Muscle layer of duodenum (tissue), 2 donors: ENCODE results near the gene NENF.
"Not testable (repeated sequence)": the region's sequence is repeated elsewhere in the genome, so short reads cannot be mapped to it uniquely, and the experiment has no call there.

Source experiments
- H3K27ac ChIP-seq: one replicate; pipeline ENCODE4 v1.7.0; 2013; ENCODE audit warnings: mild to moderate bottlenecking, low read length
- H3K27me3 ChIP-seq: one replicate; pipeline ENCODE4 v1.7.0; 2013; ENCODE audit warnings: low read depth, mild to moderate bottlenecking, control low read depth, low read length
- H3K36me3 ChIP-seq, 2 donors: one replicate each; pipeline ENCODE4 v1.7.0; 2013; ENCODE audit warnings: low read length in 2 of 2, control low read depth in 1 of 2, mild to moderate bottlenecking in 1 of 2; ENCODE audit not compliant: insufficient read depth in 2 of 2, control insufficient read depth in 1 of 2
- H3K4me1 ChIP-seq, 2 donors: one replicate each; pipeline ENCODE4 v1.7.0; 2013; ENCODE audit warnings: low read length in 2 of 2, mild to moderate bottlenecking in 2 of 2, control low read depth in 1 of 2, moderate library complexity in 1 of 2; ENCODE audit not compliant: insufficient read depth in 2 of 2, control insufficient read depth in 1 of 2
- H3K4me3 ChIP-seq, 2 donors: one replicate each; pipeline ENCODE4 v1.7.0; 2013; ENCODE audit warnings: low read length in 2 of 2, low read depth in 1 of 2, mild to moderate bottlenecking in 1 of 2
- H3K9me3 ChIP-seq, 2 donors: one replicate each; pipeline ENCODE4 v1.7.0; 2013; ENCODE audit warnings: low read length in 2 of 2, control low read depth in 1 of 2, mild to moderate bottlenecking in 1 of 2; ENCODE audit not compliant: control insufficient read depth in 1 of 2
- donor health status: healthy.

Gene NENF

DNA sequence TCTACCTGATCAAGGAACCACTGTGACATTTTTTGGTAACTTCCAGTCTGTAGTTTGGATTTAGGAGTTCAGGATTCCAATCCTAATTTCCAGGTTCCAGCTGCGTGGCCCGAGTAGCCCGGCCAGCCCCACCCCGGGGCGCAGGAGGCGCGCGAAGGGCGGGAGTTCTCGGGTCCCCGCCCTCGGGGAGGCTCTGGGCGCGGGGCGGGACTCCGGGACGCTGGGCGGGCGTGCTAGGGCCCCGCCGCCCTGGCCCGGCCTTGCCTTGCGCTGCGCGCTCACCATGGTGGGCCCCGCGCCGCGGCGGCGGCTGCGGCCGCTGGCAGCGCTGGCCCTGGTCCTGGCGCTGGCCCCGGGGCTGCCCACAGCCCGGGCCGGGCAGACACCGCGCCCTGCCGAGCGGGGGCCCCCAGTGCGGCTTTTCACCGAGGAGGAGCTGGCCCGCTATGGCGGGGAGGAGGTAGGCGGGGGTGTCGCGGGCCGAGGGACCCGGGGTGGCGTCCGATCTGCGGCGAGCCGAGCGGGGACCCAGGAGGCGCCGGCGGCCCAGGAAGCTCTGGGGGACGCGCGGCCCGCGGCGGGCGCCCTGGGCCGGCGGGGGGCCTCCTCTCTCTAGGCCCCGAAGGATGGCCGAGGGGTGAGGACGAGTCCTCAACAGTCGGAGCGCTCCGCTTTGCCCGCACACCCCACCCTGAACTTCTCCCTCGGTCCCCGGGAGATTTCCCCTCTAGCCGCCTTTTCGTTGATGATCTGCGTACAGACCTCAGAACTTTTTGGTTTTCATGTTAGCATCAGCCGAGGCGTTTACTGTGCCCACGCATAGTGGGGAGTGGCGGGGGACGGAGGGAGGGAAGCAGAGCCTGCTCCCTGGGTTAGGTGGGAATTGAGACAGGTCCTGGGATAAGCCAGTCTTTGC lies at the start of gene NENF:
NENF (plus strand) TSS at position 260 of the 916 bp plus-strand sequence; CDS start at position 284, 24 bp downstream.
- Histone ChIP-seq H3K4me1 (peaks cover 6 to 18% of the 10 kb centered on the region in 2 donors), H3K27me3 (no peaks in the 10 kb centered on the region), H3K27ac (peak within 1 kb of the TSS; percentile 51)

GRCh38 chr1:212386029-212386428 lies 46.7 kb upstream of the NENF start:
- H3K9me3 ChIP-seq = no peaks in the 10 kb centered on the region

More for the DNA sequence above, at the start of gene NENF:
- no peaks in the 10 kb centered on the region for H3K9me3 ChIP-seq
- H3K36me3 ChIP-seq = no peaks in the 10 kb centered on the region
- peak within 1 kb of the TSS; percentile 75 to 80 for H3K4me3 ChIP-seq

GRCh38 chr1:212388985-212389716 lies 43.6 kb upstream of the NENF start:
- no peaks in the 10 kb centered on the region for H3K9me3 ChIP-seq
- no peaks in the 10 kb centered on the region for H3K4me1 ChIP-seq
- H3K36me3 ChIP-seq = peaks cover 10 to 26% of the 10 kb centered on the region in 2 donors
- no peak overlapping the region for H3K4me3 ChIP-seq
- H3K27me3 ChIP-seq = no peaks in the 10 kb centered on the region
- H3K27ac ChIP-seq = no peak overlapping the region

More at GRCh38 chr1:212386029-212386428, 46.7 kb upstream of the NENF start:
- H3K27me3 ChIP-seq = no peaks in the 10 kb centered on the region
- H3K27ac ChIP-seq = no peak overlapping the region
- peaks cover 10 to 37% of the 10 kb centered on the region in 2 donors for H3K36me3 ChIP-seq
- H3K4me3 ChIP-seq = no peak overlapping the region
- no peaks in the 10 kb centered on the region for H3K4me1 ChIP-seq

GRCh38 chr1:212395678-212396437 lies 36.9 kb upstream of the NENF start:
- not testable (repeated sequence) for H3K4me1 ChIP-seq, H3K27me3 ChIP-seq, H3K27ac ChIP-seq, H3K4me3 ChIP-seq, H3K9me3 ChIP-seq, H3K36me3 ChIP-seq

GRCh38 chr1:212396638-212397037 lies 36.1 kb upstream of the NENF start:
- H3K27ac ChIP-seq = no peak overlapping the region
- no peaks in the 10 kb centered on the region for H3K4me1 ChIP-seq
- peaks cover 5 to 6% of the 10 kb centered on the region in 2 donors for H3K9me3 ChIP-seq
- no peaks in the 10 kb centered on the region for H3K27me3 ChIP-seq
- no peaks in the 10 kb centered on the region for H3K36me3 ChIP-seq
- no peak overlapping the region for H3K4me3 ChIP-seq

GRCh38 chr1:212397171-212397570 lies 35.5 kb upstream of the NENF start:
- H3K4me1 ChIP-seq = no peaks in the 10 kb centered on the region
- H3K4me3 ChIP-seq = no peak overlapping the region
- H3K27ac ChIP-seq = no peak overlapping the region
- H3K27me3 ChIP-seq = no peaks in the 10 kb centered on the region
- H3K9me3 ChIP-seq = peaks cover 5 to 6% of the 10 kb centered on the region in 2 donors
- no peaks in the 10 kb centered on the region for H3K36me3 ChIP-seq

GRCh38 chr1:212401042-212401441 lies 31.7 kb upstream of the NENF start:
- no peaks in the 10 kb centered on the region for H3K27me3 ChIP-seq
- H3K4me1 ChIP-seq = no peaks in the 10 kb centered on the region
- no peaks in the 10 kb centered on the region for H3K36me3 ChIP-seq
- peaks cover 5 to 6% of the 10 kb centered on the region in 2 donors for H3K9me3 ChIP-seq
- no peak overlapping the region for H3K4me3 ChIP-seq
- no peak overlapping the region for H3K27ac ChIP-seq

DNA sequence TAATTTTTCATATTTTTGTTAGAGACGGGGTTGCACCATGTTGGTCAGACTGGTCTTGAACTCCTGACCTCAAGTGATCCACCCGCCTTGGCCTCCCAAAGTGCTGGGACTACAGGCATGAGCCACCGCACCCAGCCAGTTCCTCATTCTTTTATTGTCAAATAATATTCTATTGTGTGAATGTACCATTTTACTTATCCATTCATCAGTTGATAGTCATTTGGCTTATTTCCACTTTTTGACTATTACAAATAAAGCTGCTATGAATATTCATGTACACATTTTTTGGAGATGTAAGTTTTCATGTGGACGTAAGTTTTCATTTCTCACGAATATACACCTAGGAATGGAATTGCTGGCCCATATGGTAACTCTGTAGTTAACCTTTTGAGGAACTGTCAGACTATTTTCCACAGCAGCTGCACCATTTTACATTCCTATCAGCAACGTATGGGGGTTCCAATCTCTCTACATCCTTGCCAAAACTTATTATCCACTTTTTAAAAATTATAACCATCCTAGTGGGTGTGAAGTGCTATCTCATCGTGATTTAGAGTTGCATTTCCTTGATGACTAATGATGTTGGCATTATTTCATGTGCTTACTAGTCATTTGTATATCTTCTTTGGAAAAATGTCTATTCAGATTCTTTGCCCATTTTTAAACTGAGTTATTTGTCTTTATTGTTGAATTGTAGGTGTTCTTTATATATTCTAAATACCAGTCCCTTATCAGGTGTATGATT lies 30.7 kb upstream of the NENF start:
- Histone ChIP-seq H3K4me3 (no peak overlapping the region), H3K36me3 (peaks cover 2 to 7% of the 10 kb centered on the region in 2 donors)

DNA sequence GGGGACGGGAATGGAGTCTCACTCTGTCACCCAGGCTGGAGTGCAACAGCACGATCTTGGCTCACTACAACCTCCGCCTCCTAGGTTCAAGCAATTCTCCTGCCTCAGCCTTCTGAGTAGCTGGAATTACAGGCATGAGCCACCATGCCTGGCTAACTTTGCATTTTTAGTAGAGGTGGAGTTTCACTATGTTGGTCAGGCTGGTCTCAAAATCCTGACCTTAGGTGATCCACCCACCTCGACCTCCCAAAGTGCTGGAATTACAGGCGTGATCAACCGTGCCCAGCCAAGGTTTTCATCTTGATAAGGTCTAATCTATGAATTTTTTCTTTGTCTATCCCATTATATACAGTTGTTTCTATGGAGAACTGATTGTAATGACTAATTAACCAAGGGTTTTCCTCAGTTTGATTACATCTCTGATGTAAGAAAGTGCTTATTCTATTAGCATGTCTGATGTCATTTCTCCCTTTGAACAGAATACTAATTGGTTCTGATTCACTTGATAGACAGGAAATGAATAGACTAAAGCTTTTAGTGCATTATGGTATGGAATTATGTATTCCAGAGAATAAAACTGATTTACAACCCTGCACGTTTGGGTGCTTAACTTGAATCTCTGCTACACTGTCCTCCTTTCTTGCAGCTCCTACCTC lies 29.9 kb upstream of the NENF start:
- H3K4me3 ChIP-seq = no peak overlapping the region
- H3K9me3 ChIP-seq = peaks cover 0 to under 1% of the 10 kb centered on the region in 2 donors
- H3K36me3 ChIP-seq = peaks cover 5 to 9% of the 10 kb centered on the region in 2 donors
- H3K27ac ChIP-seq = no peak overlapping the region
- no peaks in the 10 kb centered on the region for H3K27me3 ChIP-seq
- H3K4me1 ChIP-seq = no peaks in the 10 kb centered on the region

More for the DNA sequence above, 30.7 kb upstream of the NENF start:
- Histone ChIP-seq H3K27ac (no peak overlapping the region), H3K9me3 (peaks cover 5% of the 10 kb centered on the region in 2 donors), H3K4me1 (no peaks in the 10 kb centered on the region), H3K27me3 (no peaks in the 10 kb centered on the region)

DNA sequence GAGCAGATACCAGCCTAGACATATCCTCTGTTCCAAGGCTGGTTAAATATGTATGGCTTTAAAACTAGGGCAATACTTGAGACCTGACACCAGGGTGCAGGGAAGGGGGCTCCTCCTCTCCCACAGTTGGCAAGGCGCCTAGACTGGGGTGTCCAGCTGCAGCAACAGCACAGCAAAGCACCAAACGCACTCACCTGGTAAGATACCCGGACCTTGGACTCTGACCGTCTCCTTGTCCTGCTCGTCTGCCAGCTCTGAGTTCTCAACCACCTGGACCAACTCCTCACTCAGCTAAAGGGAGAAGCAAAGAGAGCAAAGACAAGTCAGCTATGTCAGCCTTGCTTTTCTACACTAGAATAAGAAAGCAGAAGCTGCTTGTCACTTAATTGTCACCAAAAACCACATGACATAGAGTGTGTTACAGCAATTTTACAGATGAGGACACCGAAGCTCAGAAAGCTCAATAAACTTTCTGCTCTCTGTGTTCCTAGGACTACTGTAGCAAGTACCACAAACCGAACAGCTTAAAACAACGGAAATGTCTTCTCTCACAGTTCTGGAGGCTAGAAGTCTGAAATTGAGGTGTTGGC lies 22.4 kb upstream of the NENF start:
- Histone ChIP-seq H3K4me1 (peaks cover 0 to 11% of the 10 kb centered on the region in 2 donors), H3K36me3 (peaks cover 9 to 17% of the 10 kb centered on the region in 2 donors), H3K9me3 (no peaks in the 10 kb centered on the region), H3K27ac (no peak overlapping the region), H3K4me3 (no peak overlapping the region), H3K27me3 (no peaks in the 10 kb centered on the region)
